Measurements from ENCODE around the gene MMP20. TPM values are rescaled to one million over a fixed set of nuclear protein-coding genes. Genes with fewer than 3 reads are reported as not detected.

Gene MMP20
- total RNA-seq, 4 donors from 2014 or later = not detected

DNA sequence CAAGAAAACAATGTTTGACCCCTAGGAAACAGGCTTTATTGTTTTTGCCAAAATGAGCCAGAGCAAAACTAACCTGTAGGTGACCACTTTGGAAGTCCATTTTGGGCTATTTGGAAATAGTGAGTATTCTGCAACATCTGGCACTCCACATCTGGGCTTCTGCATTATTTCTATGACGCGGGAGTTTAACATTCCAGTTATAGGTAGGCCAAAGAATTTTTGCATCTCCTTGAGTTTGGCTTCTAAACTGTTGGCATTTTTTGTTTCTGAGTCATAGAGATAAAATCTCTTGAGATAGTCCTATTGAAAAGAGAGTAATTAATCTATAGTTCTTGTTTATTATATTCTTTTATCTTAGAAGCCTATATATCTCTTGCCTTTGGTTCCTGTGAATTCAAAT is 97.4 kb downstream of the MMP20 start:
- Histone ChIP-seq H3K4me3 (no peak overlapping the region), H3K36me3 (no peaks in the 10 kb centered on the region), H3K27ac (no peak overlapping the region), H3K4me1 (no peaks in the 10 kb centered on the region), H3K9me3 (no peaks in the 10 kb centered on the region), H3K27me3 (no peaks in the 10 kb centered on the region)
- intact Hi-C loops (cut with DNase I; ENCODE audit: low total_unique reads) (no loop called here), in situ Hi-C loops (cut with MboI; ENCODE audit: low pct_ligation_motif_present in 1 of 4, low pct_unique_long_range_greater_than_20kb in 1 of 4, low sequenced_read_pairs in 3 of 4) (no loop called here)
- DNase-seq = no peak
- TF ChIP-seq POLR2AphosphoS5 (IDR thresholded peaks at IDR 0.05) (no peak), POLR2A (IDR thresholded peaks at IDR 0.05) (no peak), EP300 (IDR thresholded peaks at IDR 0.05; ENCODE audit: low read depth) (no peak)
- TF ChIP-seq, protein P1, sequence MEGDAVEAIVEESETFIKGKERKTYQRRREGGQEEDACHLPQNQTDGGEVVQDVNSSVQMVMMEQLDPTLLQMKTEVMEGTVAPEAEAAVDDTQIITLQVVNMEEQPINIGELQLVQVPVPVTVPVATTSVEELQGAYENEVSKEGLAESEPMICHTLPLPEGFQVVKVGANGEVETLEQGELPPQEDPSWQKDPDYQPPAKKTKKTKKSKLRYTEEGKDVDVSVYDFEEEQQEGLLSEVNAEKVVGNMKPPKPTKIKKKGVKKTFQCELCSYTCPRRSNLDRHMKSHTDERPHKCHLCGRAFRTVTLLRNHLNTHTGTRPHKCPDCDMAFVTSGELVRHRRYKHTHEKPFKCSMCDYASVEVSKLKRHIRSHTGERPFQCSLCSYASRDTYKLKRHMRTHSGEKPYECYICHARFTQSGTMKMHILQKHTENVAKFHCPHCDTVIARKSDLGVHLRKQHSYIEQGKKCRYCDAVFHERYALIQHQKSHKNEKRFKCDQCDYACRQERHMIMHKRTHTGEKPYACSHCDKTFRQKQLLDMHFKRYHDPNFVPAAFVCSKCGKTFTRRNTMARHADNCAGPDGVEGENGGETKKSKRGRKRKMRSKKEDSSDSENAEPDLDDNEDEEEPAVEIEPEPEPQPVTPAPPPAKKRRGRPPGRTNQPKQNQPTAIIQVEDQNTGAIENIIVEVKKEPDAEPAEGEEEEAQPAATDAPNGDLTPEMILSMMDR (IDR thresholded peaks at IDR 0.05) = no peak
- WGBS, 2 donors (ENCODE audit: low coverage in 1 of 2) = 64 to 77% methylated on average over 2 of the region's 2 CpGs

DNA sequence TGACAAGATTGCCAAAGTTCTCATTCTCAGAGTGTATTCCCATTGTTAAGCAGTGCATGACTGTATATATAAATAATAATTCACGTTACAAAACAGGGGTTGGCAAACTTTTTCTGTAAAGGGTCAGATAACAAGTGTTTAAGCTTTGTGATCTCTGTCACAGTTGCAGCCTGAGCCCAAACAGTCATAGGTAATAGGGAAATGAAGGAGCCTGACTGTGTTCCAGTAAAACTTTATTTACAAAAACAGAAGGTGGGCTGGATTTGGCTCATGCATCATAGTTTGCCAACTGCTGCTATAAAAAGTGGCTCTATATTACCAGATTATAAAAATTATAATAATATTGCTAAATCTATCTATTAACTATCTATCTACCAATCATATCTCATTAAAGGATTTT is 98.1 kb downstream of the MMP20 start:
- no peak for DNase-seq
- Histone ChIP-seq H3K9me3 (no peaks in the 10 kb centered on the region), H3K4me1 (no peaks in the 10 kb centered on the region), H3K36me3 (no peaks in the 10 kb centered on the region), H3K27ac (no peak overlapping the region), H3K27me3 (no peaks in the 10 kb centered on the region), H3K4me3 (no peak overlapping the region)
- in situ Hi-C loops (cut with MboI; ENCODE audit: low pct_ligation_motif_present in 1 of 4, low pct_unique_long_range_greater_than_20kb in 1 of 4, low sequenced_read_pairs in 3 of 4) = no loop called here
- 63 to 83% methylated on average over 1 of the region's 1 CpG for WGBS, 2 donors (ENCODE audit: low coverage in 1 of 2)
- TF ChIP-seq POLR2AphosphoS5 (IDR thresholded peaks at IDR 0.05) (no peak), POLR2A (IDR thresholded peaks at IDR 0.05) (no peak), EP300 (IDR thresholded peaks at IDR 0.05; ENCODE audit: low read depth) (no peak)
- TF ChIP-seq, protein P1 (IDR thresholded peaks at IDR 0.05) = no peak
- intact Hi-C loops (cut with DNase I; ENCODE audit: low total_unique reads) = no loop called here

Other genes with a start within 250 kb of the MMP20 start
- gene TMEM123, start 172.6 kb downstream of the MMP20 start, total RNA-seq = 100 to 1,000 TPM in 2 of 4 donors, 10 to 100 TPM in 2; 55.4 to 137 (median 104) TPM
- gene MMP7, start 94.6 kb downstream of the MMP20 start, total RNA-seq = not detected
- gene MMP27, start 80.4 kb upstream of the MMP20 start, total RNA-seq = under 1 TPM in 1 of 4 donors, not detected in 3; 0.27 TPM
- not detected for gene MMP8, start 99.6 kb upstream of the MMP20 start, total RNA-seq
- gene MMP10, start 155.3 kb upstream of the MMP20 start, total RNA-seq = under 1 TPM in 1 of 4 donors, not detected in 3; 0.48 TPM
- under 1 TPM in 1 of 4 donors, not detected in 3; 0.48 TPM for gene MMP1, start 172.8 kb upstream of the MMP20 start, total RNA-seq
- gene MMP3, start 218.3 kb upstream of the MMP20 start, total RNA-seq = 1 to 10 TPM in 2 of 4 donors, under 1 TPM in 2; 0.48 to 4.8 (median 1.1) TPM
- 1 to 10 TPM in 1 of 4 donors, under 1 TPM in 1, not detected in 2; 0.55 to 4.9 TPM for gene MMP12, start 249.7 kb upstream of the MMP20 start, total RNA-seq